AG04450 (cell line): ENCODE measurements around the gene AIF1. TPM values are rescaled to one million over a fixed set of nuclear protein-coding genes. Genes with fewer than 3 reads are reported as not detected.

Experiments
- CTCF ChIA-PET: fragments of 300-600, 350-600 bp; formaldehyde crosslinking; extraction: SDS; loops from one replicate; lab custom pipeline; 2022; ENCODE audit warnings: antibody characterized with exemption, inconsistent platforms; lab: Charles Lee
- POLR2A ChIA-PET: fragments of 350-600 bp; formaldehyde crosslinking; extraction: SDS; loops from one replicate; lab custom pipeline; 2021; ENCODE audit warnings: antibody characterized with exemption, inconsistent platforms; lab: Yijun Ruan, JAX
- DNase-seq: peaks from one replicate; pipeline ENCODE4 v3.0.0-alpha.2; 2011; ENCODE audit warnings: low read depth, low spot score
- H3K27ac ChIP-seq: one replicate; pipeline ENCODE4 v1.5.1; 2012; ENCODE audit warnings: low read depth, low read length, control low read depth
- H3K27me3 ChIP-seq: one replicate; pipeline ENCODE4 v1.6.0; 2012; ENCODE audit warnings: low read length; ENCODE audit not compliant: control insufficient read depth, insufficient read depth
- H3K4me3 ChIP-seq: 2 replicates; pipeline ENCODE4 v1.5.1; 2011; ENCODE audit warnings: mild to moderate bottlenecking, low read depth, low read length, control low read depth
- H3K9me3 ChIP-seq: 2 replicates; pipeline ENCODE4 v1.5.1; 2012; ENCODE audit warnings: low read length; ENCODE audit not compliant: control insufficient read depth, insufficient read depth
- CTCF ChIP-seq: IDR thresholded peaks from 2 replicates; pipeline ENCODE4 v1.5.1; 2011; ENCODE audit warnings: low read depth, low read length, control low read depth, inconsistent platforms
- polyA plus RNA-seq: library from polyadenylated mRNA; depleted of rRNA; stranded (reverse); fragments of >200 nt; gene quantifications from 2 replicates; pipeline ENCODE4 v1.2.3, GENCODE V29; 2011

AIF1 gene
- polyA plus RNA-seq, 1 experiment, result not detected

GRCh38 chr6:31614075-31614619 is 887 bp upstream of the AIF1 start:
- no peak for DNase-seq
- no peak overlapping the region for H3K27ac ChIP-seq
- H3K9me3 ChIP-seq, result no peaks in the 10 kb centered on the region
- no peak for TF ChIP-seq CTCF
- CTCF ChIA-PET, result interaction anchor here (0.9 kb wide), 1 partner anchor 16 kb away, joined by 3 read pairs; no protein-coding TSS in a partner anchor
- peaks cover 6% of the 10 kb centered on the region for H3K27me3 ChIP-seq
- H3K4me3 ChIP-seq, result no peak overlapping the region
- POLR2A ChIA-PET, result interaction anchor here (0.7 kb wide), 1 partner anchor 14 kb away, joined by 4 read pairs; no protein-coding TSS in a partner anchor

GRCh38 chr6:31615748-31616147 is 714 bp downstream of the AIF1 start:
- Histone ChIP-seq H3K27ac (no peak overlapping the region), H3K9me3 (no peaks in the 10 kb centered on the region; the same call in 1 of the 2 replicates), H3K4me3 (no peak overlapping the region), H3K27me3 (peaks cover 6% of the 10 kb centered on the region)
- DNase-seq, result no peak
- ChIA-PET POLR2A (no interaction called here), CTCF (no interaction called here)
- TF ChIP-seq CTCF, result no peak

- Histone ChIP-seq H3K4me3 (no peak overlapping the region), H3K27me3 (peaks cover 3% of the 10 kb centered on the region), H3K9me3 (peaks cover 4% of the 10 kb centered on the region; the same call in 1 of the 2 replicates), H3K27ac (no peak overlapping the region)
- CTCF ChIA-PET, result interaction anchor here (0.7 to 1.4 kb wide), 3 partner anchors 19 to 71 kb away, joined by 3 to 7 read pairs (median 4); partner anchors contain the start of gene ATP6V1G2
- no peak for DNase-seq
- no peak for TF ChIP-seq CTCF
- POLR2A ChIA-PET, result no interaction called here
Observed at GRCh38 chr6:31617010-31617409, 2.0 kb downstream of the AIF1 start.

GRCh38 chr6:31619805-31620585 is 5.0 kb downstream of the AIF1 start:
- Histone ChIP-seq H3K27ac (peak overlapping the region; percentile 100), H3K4me3 (peak overlapping the region; percentile 82), H3K9me3 (peaks cover 4% of the 10 kb centered on the region; the same call in 1 of the 2 replicates), H3K27me3 (no peaks in the 10 kb centered on the region)
- CTCF ChIA-PET, result interaction anchor here (0.7 kb wide), 1 partner anchor 270 kb away, joined by 3 read pairs; no protein-coding TSS in a partner anchor
- TF ChIP-seq CTCF, result no peak
- POLR2A ChIA-PET, result interaction anchor here (1.0 to 1.3 kb wide), 2 partner anchors 79 to 83 kb away, joined by 4 to 5 read pairs; partner anchors contain the start of genes ABHD16A and DDX39B
- peak; percentile 98 for DNase-seq
